HG03039 (cell line): ENCODE results near the gene RXRA.

Source experiments
- ATAC-seq: cut with Tn5 transposase; IDR thresholded peaks from one replicate; pipeline ENCODE4 v1.9.1; 2021; ENCODE audit warnings: mild to moderate bottlenecking, moderate library complexity; ENCODE audit not compliant: unreplicated experiment

RXRA gene

GRCh38 chr9:134349936-134350335 is 23.7 kb downstream of the RXRA start:
- no peak for ATAC-seq

- ATAC-seq, result no peak
Measured at GRCh38 chr9:134350416-134350994, 24.2 kb downstream of the RXRA start.

- no peak for ATAC-seq
Measured at GRCh38 chr9:134351606-134352176, 25.4 kb downstream of the RXRA start.

- no peak for ATAC-seq
Measured at GRCh38 chr9:134352247-134352933, 26.1 kb downstream of the RXRA start.

- no peak for ATAC-seq
Measured at GRCh38 chr9:134353539-134353938, 27.3 kb downstream of the RXRA start.

GRCh38 chr9:134355158-134355557 is 28.9 kb downstream of the RXRA start:
- ATAC-seq, result no peak

- ATAC-seq, result no peak
Measured at GRCh38 chr9:134355561-134356279, 29.5 kb downstream of the RXRA start.

- no peak for ATAC-seq
Measured at GRCh38 chr9:134356496-134357470, 30.5 kb downstream of the RXRA start.

- ATAC-seq, result no peak
Measured at GRCh38 chr9:134357631-134358025, 31.4 kb downstream of the RXRA start.

- no peak for ATAC-seq
Measured at GRCh38 chr9:134358026-134358661, 31.9 kb downstream of the RXRA start.

- ATAC-seq, result no peak
Measured at GRCh38 chr9:134358662-134359319, 32.5 kb downstream of the RXRA start.

GRCh38 chr9:134359493-134360179 is 33.4 kb downstream of the RXRA start:
- ATAC-seq, result no peak

GRCh38 chr9:134360180-134360759 is 34.0 kb downstream of the RXRA start:
- ATAC-seq, result no peak

- no peak for ATAC-seq
Measured at GRCh38 chr9:134360897-134361296, 34.6 kb downstream of the RXRA start.

- no peak for ATAC-seq
Measured at GRCh38 chr9:134361426-134361825, 35.2 kb downstream of the RXRA start.

- ATAC-seq, result no peak
Measured at GRCh38 chr9:134361843-134362414, 35.7 kb downstream of the RXRA start.

- ATAC-seq, result no peak
Measured at GRCh38 chr9:134363450-134363849, 37.2 kb downstream of the RXRA start.

- no peak for ATAC-seq
Measured at GRCh38 chr9:134364391-134365114, 38.3 kb downstream of the RXRA start.
